Measurements from ENCODE around the gene CHD9NB. TPM values are rescaled to one million over a fixed set of nuclear protein-coding genes. Genes with fewer than 3 reads are reported as not detected.

CHD9NB gene
- polyA plus RNA-seq, 2 of the 4 experiments (the other 2 are of a cell fraction) = 2.0 to 2.8 TPM

DNA sequence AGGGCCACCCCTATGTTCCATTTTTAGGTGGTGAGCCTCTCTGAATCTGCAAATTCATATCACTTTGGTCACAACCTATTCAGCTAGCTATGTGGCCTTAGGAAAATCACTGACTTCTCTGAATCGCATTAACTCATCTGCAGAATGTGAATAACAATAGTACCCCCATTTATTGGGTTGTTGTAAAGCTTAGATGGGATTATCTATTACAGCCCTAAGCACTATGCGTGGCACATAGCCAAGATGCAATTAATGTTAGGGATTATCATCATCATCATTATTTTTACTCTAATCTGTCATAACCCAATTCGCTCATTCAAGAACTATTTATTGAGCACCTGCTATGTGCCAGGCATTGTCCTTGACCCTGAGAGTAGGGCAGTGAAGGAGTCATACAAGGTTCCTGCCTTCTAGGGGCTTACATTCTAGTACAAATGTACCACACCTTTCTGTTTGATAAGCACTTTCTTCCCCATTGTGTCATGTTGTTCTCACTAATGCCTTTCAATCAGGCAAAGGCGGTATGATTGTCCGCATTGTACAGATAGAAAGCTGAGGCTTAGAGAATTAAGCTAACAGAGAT lies 40.6 kb upstream of the CHD9NB start (continued):
- TF ChIP-seq, protein P1, sequence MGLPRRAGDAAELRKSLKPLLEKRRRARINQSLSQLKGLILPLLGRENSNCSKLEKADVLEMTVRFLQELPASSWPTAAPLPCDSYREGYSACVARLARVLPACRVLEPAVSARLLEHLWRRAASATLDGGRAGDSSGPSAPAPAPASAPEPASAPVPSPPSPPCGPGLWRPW (IDR thresholded peaks at IDR 0.05) = no peak
- no peak for TF ChIP-seq MAZ (IDR thresholded peaks at IDR 0.05; ENCODE audit: borderline replicate concordance, low read depth, low read length)
- TF ChIP-seq, protein P2, sequence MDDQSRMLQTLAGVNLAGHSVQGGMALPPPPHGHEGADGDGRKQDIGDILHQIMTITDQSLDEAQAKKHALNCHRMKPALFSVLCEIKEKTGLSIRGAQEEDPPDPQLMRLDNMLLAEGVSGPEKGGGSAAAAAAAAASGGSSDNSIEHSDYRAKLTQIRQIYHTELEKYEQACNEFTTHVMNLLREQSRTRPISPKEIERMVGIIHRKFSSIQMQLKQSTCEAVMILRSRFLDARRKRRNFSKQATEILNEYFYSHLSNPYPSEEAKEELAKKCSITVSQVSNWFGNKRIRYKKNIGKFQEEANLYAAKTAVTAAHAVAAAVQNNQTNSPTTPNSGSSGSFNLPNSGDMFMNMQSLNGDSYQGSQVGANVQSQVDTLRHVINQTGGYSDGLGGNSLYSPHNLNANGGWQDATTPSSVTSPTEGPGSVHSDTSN (IDR thresholded peaks at IDR 0.05) = no peak
- no peak for TF ChIP-seq HEYL (CRISPR knock-in tag; IDR thresholded peaks at IDR 0.05)
- no peak for TF ChIP-seq RFX5 (IDR thresholded peaks at IDR 0.05)
- TF ChIP-seq CBX2 (IDR thresholded peaks at IDR 0.05; ENCODE audit: borderline replicate concordance, low read depth) = no peak
- TF ChIP-seq ESRRA (IDR thresholded peaks at IDR 0.05; ENCODE audit: borderline replicate concordance, low read length) = no peak
- no peak for TF ChIP-seq TP53 (CRISPR knock-in tag; IDR thresholded peaks at IDR 0.05)

DNA sequence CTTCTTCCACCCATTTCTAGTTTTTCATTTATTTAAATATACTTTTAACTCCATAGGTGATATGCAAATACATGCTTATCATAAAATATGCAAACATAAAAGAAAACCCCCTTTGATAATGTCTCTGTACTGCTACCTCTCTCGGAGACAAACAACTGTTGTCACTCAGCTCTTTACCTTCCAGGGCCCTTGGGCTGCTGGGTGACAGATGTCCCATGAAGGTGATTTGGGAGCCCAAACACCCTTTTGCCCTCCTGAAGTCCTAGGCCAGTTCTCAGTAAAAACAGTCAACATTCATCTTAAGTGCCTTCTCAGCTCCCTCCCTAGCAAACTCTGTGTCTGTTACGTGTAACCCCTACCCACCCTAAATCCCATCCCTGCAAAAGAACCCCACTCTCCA lies 39.6 kb upstream of the CHD9NB start:
- H3K9me3 ChIP-seq = no peaks in the 10 kb centered on the region
- H3K27ac ChIP-seq = peak overlapping the region; percentile 46 to 72; a peak in 4 of 6 replicates
- 91% methylated on average over 2 of the region's 2 CpGs for WGBS (ENCODE audit: missing lambda C conversion rate)
- peaks cover 51% of the 10 kb centered on the region for H3K4me1 ChIP-seq
- CTCF ChIA-PET = interaction anchor here (0.9 to 7.7 kb wide), 3 partner anchors 8 to 38 kb away, joined by 3 to 32 read pairs (median 4); partner anchors contain the start of gene CHD9
- no peak for DNase-seq (ENCODE audit: low read depth in 1 of 2, low spot score in 1 of 2)
- no peak overlapping the region for H3K4me3 ChIP-seq
- TF ChIP-seq ESRRA (IDR thresholded peaks at IDR 0.05; ENCODE audit: borderline replicate concordance, low read length) = no peak
- no peak for TF ChIP-seq ZC3H11A (IDR thresholded peaks at IDR 0.05)
- TF ChIP-seq FOSB (CRISPR knock-in tag; IDR thresholded peaks at IDR 0.05) = no peak
- TF ChIP-seq, protein P1 (IDR thresholded peaks at IDR 0.05) = no peak
- TF ChIP-seq, protein P3, sequence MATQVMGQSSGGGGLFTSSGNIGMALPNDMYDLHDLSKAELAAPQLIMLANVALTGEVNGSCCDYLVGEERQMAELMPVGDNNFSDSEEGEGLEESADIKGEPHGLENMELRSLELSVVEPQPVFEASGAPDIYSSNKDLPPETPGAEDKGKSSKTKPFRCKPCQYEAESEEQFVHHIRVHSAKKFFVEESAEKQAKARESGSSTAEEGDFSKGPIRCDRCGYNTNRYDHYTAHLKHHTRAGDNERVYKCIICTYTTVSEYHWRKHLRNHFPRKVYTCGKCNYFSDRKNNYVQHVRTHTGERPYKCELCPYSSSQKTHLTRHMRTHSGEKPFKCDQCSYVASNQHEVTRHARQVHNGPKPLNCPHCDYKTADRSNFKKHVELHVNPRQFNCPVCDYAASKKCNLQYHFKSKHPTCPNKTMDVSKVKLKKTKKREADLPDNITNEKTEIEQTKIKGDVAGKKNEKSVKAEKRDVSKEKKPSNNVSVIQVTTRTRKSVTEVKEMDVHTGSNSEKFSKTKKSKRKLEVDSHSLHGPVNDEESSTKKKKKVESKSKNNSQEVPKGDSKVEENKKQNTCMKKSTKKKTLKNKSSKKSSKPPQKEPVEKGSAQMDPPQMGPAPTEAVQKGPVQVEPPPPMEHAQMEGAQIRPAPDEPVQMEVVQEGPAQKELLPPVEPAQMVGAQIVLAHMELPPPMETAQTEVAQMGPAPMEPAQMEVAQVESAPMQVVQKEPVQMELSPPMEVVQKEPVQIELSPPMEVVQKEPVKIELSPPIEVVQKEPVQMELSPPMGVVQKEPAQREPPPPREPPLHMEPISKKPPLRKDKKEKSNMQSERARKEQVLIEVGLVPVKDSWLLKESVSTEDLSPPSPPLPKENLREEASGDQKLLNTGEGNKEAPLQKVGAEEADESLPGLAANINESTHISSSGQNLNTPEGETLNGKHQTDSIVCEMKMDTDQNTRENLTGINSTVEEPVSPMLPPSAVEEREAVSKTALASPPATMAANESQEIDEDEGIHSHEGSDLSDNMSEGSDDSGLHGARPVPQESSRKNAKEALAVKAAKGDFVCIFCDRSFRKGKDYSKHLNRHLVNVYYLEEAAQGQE (IDR thresholded peaks at IDR 0.05) = no peak
- TF ChIP-seq, protein P4, sequence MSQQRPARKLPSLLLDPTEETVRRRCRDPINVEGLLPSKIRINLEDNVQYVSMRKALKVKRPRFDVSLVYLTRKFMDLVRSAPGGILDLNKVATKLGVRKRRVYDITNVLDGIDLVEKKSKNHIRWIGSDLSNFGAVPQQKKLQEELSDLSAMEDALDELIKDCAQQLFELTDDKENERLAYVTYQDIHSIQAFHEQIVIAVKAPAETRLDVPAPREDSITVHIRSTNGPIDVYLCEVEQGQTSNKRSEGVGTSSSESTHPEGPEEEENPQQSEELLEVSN (IDR thresholded peaks at IDR 0.05; ENCODE audit: borderline replicate concordance, low read depth) = no peak
- no peak for TF ChIP-seq NR3C1 (IDR thresholded peaks at IDR 0.05)
- TF ChIP-seq KDM1A (IDR thresholded peaks at IDR 0.05; ENCODE audit: low read depth) = no peak
- no peak for TF ChIP-seq HEYL (CRISPR knock-in tag; IDR thresholded peaks at IDR 0.05)
- TF ChIP-seq, protein P5, sequence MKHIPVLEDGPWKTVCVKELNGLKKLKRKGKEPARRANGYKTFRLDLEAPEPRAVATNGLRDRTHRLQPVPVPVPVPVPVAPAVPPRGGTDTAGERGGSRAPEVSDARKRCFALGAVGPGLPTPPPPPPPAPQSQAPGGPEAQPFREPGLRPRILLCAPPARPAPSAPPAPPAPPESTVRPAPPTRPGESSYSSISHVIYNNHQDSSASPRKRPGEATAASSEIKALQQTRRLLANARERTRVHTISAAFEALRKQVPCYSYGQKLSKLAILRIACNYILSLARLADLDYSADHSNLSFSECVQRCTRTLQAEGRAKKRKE (CRISPR knock-in tag; IDR thresholded peaks at IDR 0.05; ENCODE audit: low read depth) = no peak
- no peak for TF ChIP-seq HOXB13 (CRISPR knock-in tag; IDR thresholded peaks at IDR 0.05; ENCODE audit: low read depth)
- TF ChIP-seq, protein P2 (IDR thresholded peaks at IDR 0.05) = no peak
- POLR2A ChIA-PET = no interaction called here
- no peak for ATAC-seq
- FAIRE-seq = no peak
- no peak overlapping the region for H3K4me2 ChIP-seq
